Adrenal gland (tissue), 12 donors: Measurements from ENCODE around the gene ASPHD1. TPM values are rescaled to one million over a fixed set of nuclear protein-coding genes. Genes with fewer than 3 reads are reported as not detected.

Source experiments
- DNase-seq, 7 donors: peaks; one replicate each; pipeline ENCODE4 v3.0.0-alpha.2; 2019 to 2020
- H3K27ac ChIP-seq, 5 donors: fragments of 200-600 bp; sonication (generic) in 4 of 5; 1 replicate in 3 of 5; 2 replicates in 2 of 5; pipeline versions ENCODE4 v1.5.1 to v1.8.0; 2016 to 2020; ENCODE audit warnings: mild to moderate bottlenecking in 1 of 5
- H3K27me3 ChIP-seq: fragments of 200-600 bp; 2 replicates; pipeline ENCODE4 v1.8.0; 2021
- H3K36me3 ChIP-seq, 2 donors: fragments of 200-600 bp; replicated peaks in 1 of 2; 1 replicate in 1 of 2; 2 replicates in 1 of 2; pipeline versions ENCODE4 v1.5.1 to v1.8.0; 2018 to 2022
- H3K4me1 ChIP-seq, 2 donors: fragments of 200-600 bp; replicated peaks in 1 of 2; 1 replicate in 1 of 2; 2 replicates in 1 of 2; pipeline versions ENCODE4 v1.5.1 to v1.8.0; 2018 to 2021
- H3K4me3 ChIP-seq, 4 donors: fragments of 200-600 bp; sonication (generic) in 3 of 4; one replicate each; pipeline ENCODE4 v1.5.1; 2016 to 2018
- H3K9me3 ChIP-seq, 3 donors: fragments of 200-600 bp; sonication (generic) in 1 of 3; replicated peaks in 1 of 3; 1 replicate in 2 of 3; 2 replicates in 1 of 3; pipeline versions ENCODE4 v1.5.1 to v1.8.0; 2016 to 2021
- POLR2A ChIP-seq, 2 donors: fragments of 450-650 bp; IDR thresholded peaks; one replicate each; pipeline ENCODE4 v1.6.1; 2017; ENCODE audit warnings: antibody characterized with exemption in 2 of 2, mild to moderate bottlenecking in 2 of 2, moderate library complexity in 1 of 2
- WGBS, 4 donors: extraction: QIAGEN DNeasy Blood & Tissue Kit in 2 of 4; methylation state at CpG; one replicate each; pipeline versions ENCODE4 v1.1.5 to v1.1.7; 2013 to 2017; 5-methylcytosine and 5-hydroxymethylcytosine counted together
- intact Hi-C, 2 donors: fragments of 100-400 bp; cut with DNase I; formaldehyde crosslinking; loops; one replicate each; pipeline versions ENCODE4 v1.14.1 to v1.15.0; 2022 to 2023
- polyA plus RNA-seq, 3 donors: library from polyadenylated mRNA; stranded (reverse); fragments of 200-250 nt in 2 of 3; fragments of 350-450 nt in 1 of 3; fragmentation: Illumina TruSeq in 1 of 3; extraction: RNeasy Lipid Tissue Mini Kit (QIAGEN cat#74804) in 1 of 3; gene quantifications; one replicate each; pipeline ENCODE4 v1.2.3, GENCODE V29; 2013 to 2014
- total RNA-seq, 9 donors: library from RNA; depleted of rRNA in 4 of 9; stranded (reverse); fragments of >200 nt in 4 of 9; fragments of 120-200 nt in 1 of 9; fragmentation: NEBNext Ultra II Directional in 1 of 9; extraction: Animal tissue kit (Norgen Biotek cat#: 25700) in 1 of 9; gene quantifications; one replicate each; pipeline versions ENCODE4 v1.1.0 to v1.2.4, GENCODE V29; 2013 to 2023
- TF ChIP-seq, protein P1 (sequence below), 6 experiments: fragments of 450-650 bp in 4 of 6; fragments of 200-600 bp in 2 of 6; sonication (generic) in 1 of 6; IDR thresholded peaks; 1 replicate in 5 of 6; 2 replicates in 1 of 6; pipeline versions ENCODE4 v1.5.1 to v1.8.0; 2016 to 2021; ENCODE audit warnings: antibody characterized with exemption in 6 of 6, mild to moderate bottlenecking in 2 of 6, moderate library complexity in 1 of 6
- donor health status: healthy with polysubstance abuse.
- donor health status: Bipolar disorder and iron deficiency.
- donor health status: DM: yes; HTN: yes; CAD: no.
- donor health status: DM: no; HTN: no; CAD: no.
- donor health status: DM: no; HTN: no; CAD: no.
- donor health status: DM: yes; HTN: yes; CAD: no.

ASPHD1 gene
- total and polyA plus RNA-seq, 12 donors = 0.34 to 15.8 (median 4.4) TPM

DNA sequence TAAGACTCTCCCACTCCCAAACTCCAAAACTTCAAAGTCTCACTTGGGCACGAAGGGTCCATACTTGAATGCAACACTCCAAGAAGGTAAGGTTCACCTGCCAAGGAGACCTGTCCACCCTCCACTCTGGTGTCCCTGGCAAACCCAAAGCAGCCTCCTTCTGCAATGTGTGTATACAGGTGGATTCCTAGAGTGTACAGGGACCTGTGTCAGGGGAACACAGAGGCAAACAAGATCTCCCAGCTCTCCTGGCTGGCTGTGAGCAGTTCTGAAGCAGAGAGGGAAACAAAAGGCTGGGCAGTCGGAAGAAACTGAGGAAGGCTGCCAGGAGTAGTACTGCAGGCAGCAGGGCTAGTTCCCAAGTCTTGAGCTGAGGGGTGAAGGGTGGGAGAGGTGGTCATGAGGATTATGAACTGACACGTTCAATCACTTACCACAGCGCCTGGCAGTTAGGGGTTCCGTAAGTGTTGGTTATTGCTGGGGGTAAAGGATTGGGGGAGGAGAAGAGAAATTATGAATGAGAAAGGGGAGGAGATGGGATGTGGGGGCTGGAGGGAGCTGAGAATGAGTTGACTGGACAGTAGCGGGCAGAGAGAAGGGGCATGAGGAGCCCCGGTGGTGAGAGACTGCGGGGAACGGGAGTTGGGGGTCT, 24.9 kb downstream of the ASPHD1 start:
- 7 to 9% (median 8%) methylated on average over 9 of the region's 9 CpGs for WGBS, 4 donors
- DNase-seq = no peak

DNA sequence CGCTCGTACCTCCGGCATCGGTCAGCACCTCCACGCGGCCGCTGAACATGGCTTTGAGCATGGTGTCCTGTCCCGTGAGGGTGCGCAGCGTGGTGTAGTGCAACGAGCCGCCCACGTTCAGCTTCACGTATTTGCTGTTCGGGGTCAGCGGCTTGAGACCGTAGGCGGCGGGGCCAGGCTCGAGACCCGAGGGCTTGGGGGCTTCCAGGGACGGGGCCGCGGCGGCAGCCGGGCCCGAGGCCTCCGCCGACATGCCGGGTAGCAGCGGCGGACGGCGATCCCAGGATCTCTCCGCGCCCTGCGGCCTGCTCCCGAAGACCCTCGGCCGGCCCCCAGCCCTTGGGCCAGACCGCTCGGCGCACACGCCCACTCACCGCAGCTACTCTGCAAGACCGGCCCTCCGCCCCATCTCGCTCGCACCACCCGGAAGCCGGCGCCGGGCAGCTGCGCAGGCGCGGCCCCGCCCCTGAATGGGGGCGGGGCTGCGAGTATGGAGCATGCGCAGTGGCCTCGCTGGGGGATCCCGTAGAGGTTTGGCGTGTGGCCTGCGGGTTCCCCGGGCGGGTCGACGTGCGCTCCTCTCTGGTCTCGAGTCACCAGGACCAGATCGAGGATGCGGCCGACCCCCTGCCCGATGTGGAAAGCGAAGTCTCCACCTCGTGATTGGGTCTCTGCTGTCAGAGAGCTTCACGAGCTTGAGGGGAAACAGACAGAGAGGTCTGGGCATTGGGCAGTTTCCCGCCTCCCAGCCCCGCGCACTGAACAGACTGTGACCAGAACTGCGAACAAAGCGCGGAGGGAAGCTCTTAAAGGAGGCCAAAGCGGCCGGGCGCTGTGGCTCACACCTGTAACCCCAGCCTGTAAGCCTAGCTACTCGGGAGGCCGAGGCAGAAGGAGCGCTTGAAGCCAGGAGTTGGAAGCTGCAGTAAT, 25.8 kb downstream of the ASPHD1 start, which contains the start of gene KCTD13:
KCTD13 (minus strand) TSS at position 446 of the 930 bp plus-strand sequence; CDS start at position 253, 193 bp downstream.
- WGBS, 4 donors = 0 to 1% (median 0%) methylated on average over 19 to 89 of the region's 89 CpGs
- Histone ChIP-seq H3K4me3 (peak within 1 kb of the TSS; percentile 58 to 88 (median 72)), H3K36me3 (peaks cover 0 to 5% of the 10 kb centered on the region in 2 donors), H3K27me3 (no peaks in the 10 kb centered on the region), H3K9me3 (no peaks in the 10 kb centered on the region), H3K27ac (peak within 1 kb of the TSS; percentile 58 to 93 (median 84)), H3K4me1 (peaks cover 26 to 31% of the 10 kb centered on the region in 2 donors)
- peak; percentile 60 to 88 for TF ChIP-seq POLR2A (IDR thresholded peaks at IDR 0.05)
- TF ChIP-seq, protein P1, sequence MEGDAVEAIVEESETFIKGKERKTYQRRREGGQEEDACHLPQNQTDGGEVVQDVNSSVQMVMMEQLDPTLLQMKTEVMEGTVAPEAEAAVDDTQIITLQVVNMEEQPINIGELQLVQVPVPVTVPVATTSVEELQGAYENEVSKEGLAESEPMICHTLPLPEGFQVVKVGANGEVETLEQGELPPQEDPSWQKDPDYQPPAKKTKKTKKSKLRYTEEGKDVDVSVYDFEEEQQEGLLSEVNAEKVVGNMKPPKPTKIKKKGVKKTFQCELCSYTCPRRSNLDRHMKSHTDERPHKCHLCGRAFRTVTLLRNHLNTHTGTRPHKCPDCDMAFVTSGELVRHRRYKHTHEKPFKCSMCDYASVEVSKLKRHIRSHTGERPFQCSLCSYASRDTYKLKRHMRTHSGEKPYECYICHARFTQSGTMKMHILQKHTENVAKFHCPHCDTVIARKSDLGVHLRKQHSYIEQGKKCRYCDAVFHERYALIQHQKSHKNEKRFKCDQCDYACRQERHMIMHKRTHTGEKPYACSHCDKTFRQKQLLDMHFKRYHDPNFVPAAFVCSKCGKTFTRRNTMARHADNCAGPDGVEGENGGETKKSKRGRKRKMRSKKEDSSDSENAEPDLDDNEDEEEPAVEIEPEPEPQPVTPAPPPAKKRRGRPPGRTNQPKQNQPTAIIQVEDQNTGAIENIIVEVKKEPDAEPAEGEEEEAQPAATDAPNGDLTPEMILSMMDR (IDR thresholded peaks at IDR 0.05) = no peak
- intact Hi-C loops = loop anchor here (5.0 to 10.0 kb wide), 2 partner anchors 46 to 69 kb away; partner anchors contain the start of genes HIRIP3 (in 1 of the 2), INO80E (in 1 of the 2) and TAOK2 (in 1 of the 2)
- peak; percentile 76 to 89 (median 88) for DNase-seq

More for the DNA sequence above, 24.9 kb downstream of the ASPHD1 start:
- peak overlapping the region; percentile 58 to 88 (median 72) for H3K4me3 ChIP-seq
- no peaks in the 10 kb centered on the region for H3K27me3 ChIP-seq
- H3K27ac ChIP-seq = peak overlapping the region in 2 of 5 donors; percentile 71 to 85
- peaks cover 26 to 31% of the 10 kb centered on the region in 2 donors for H3K4me1 ChIP-seq
- H3K9me3 ChIP-seq = no peaks in the 10 kb centered on the region
- intact Hi-C loops = loop anchor here (5.0 to 10.0 kb wide), 2 partner anchors 47 to 70 kb away; partner anchors contain the start of genes HIRIP3 (in 1 of the 2), INO80E (in 1 of the 2) and TAOK2 (in 1 of the 2)
- TF ChIP-seq, protein P1 (IDR thresholded peaks at IDR 0.05) = no peak
- no peak for TF ChIP-seq POLR2A (IDR thresholded peaks at IDR 0.05)
- H3K36me3 ChIP-seq = peaks cover 0 to 9% of the 10 kb centered on the region in 2 donors

DNA sequence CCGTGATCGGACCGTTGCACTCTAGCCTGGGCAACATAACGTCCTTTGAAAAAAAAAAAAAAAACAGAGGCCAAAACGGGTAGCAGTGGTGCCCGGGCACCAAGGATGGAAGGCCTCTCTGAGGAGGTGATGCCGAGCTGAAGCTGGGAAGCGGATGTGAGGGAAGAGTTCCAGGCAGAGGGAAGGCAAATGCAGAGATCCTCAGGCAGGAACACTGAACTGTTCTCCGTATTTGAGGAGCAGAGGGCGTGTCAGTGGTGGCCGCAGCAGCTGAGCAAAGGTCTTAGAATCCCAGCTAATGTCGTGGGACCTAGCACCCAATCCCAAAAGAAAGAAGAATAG, 26.4 kb downstream of the ASPHD1 start:
- H3K4me3 ChIP-seq = peak overlapping the region in 3 of 4 donors; percentile 65 to 88 (median 78)
- DNase-seq = peak in 5 of 7 donors; percentile 24 to 60 (median 36)
- H3K9me3 ChIP-seq = no peaks in the 10 kb centered on the region
- intact Hi-C loops = loop anchor here (5.0 to 10.0 kb wide), 2 partner anchors 46 to 68 kb away; partner anchors contain the start of genes HIRIP3 (in 1 of the 2), INO80E (in 1 of the 2) and TAOK2 (in 1 of the 2)
- H3K27me3 ChIP-seq = no peaks in the 10 kb centered on the region
- peak overlapping the region; percentile 58 to 93 (median 84) for H3K27ac ChIP-seq
- TF ChIP-seq POLR2A (IDR thresholded peaks at IDR 0.05) = no peak
- TF ChIP-seq, protein P1 (IDR thresholded peaks at IDR 0.05) = no peak
- H3K4me1 ChIP-seq = peaks cover 26 to 31% of the 10 kb centered on the region in 2 donors
- H3K36me3 ChIP-seq = no peaks in the 10 kb centered on the region
- 3 to 5% (median 3%) methylated on average over 12 of the region's 12 CpGs for WGBS, 4 donors
